Peyer's patch (tissue), 4 donors: ENCODE results near the gene MAP3K8. TPM values are rescaled to one million over a fixed set of nuclear protein-coding genes. Genes with fewer than 3 reads are reported as not detected.
A peak's percentile ranks its signal among the peaks of the same experiment; 100 is the strongest.
"Not testable (repeated sequence)": the region's sequence is repeated elsewhere in the genome, so short reads cannot be mapped to it uniquely, and the experiment has no call there.

ENCODE experiments used
- DNase-seq, 3 donors: peaks; one replicate each; pipeline ENCODE4 v3.0.0-alpha.2; 2017 to 2019
- H3K27ac ChIP-seq, 4 donors: fragments of 200-600 bp; sonication (generic); one replicate each; pipeline ENCODE4 v1.5.1; 2016 to 2019
- H3K27me3 ChIP-seq, 2 donors: fragments of 200-600 bp; sonication (generic); one replicate each; pipeline ENCODE4 v1.5.1; 2019
- H3K36me3 ChIP-seq, 3 donors: fragments of 200-600 bp; sonication (generic); one replicate each; pipeline ENCODE4 v1.5.1; 2016 to 2019
- H3K4me1 ChIP-seq, 4 donors: fragments of 200-600 bp; sonication (generic); one replicate each; pipeline ENCODE4 v1.5.1; 2016 to 2019
- H3K4me3 ChIP-seq, 4 donors: fragments of 200-600 bp; sonication (generic); 1 replicate in 3 of 4; 2 replicates in 1 of 4; pipeline ENCODE4 v1.5.1; 2016 to 2019; ENCODE audit warnings: mild to moderate bottlenecking in 1 of 4
- H3K9me3 ChIP-seq, 4 donors: fragments of 200-600 bp; sonication (generic); one replicate each; pipeline ENCODE4 v1.5.1; 2016 to 2019; ENCODE audit warnings: mild to moderate bottlenecking in 1 of 4
- CTCF ChIP-seq, 6 experiments: fragments of 450-650 bp in 4 of 6; fragments of 200-600 bp in 2 of 6; sonication (generic) in 1 of 6; IDR thresholded peaks; one replicate each; pipeline ENCODE4 v1.5.1; 2017 to 2019; ENCODE audit warnings: antibody characterized with exemption in 6 of 6, mild to moderate bottlenecking in 3 of 6, moderate library complexity in 1 of 6
- POLR2A ChIP-seq, 2 donors: fragments of 450-650 bp; IDR thresholded peaks; one replicate each; pipeline ENCODE4 v1.5.1; 2017; ENCODE audit warnings: antibody characterized with exemption in 2 of 2, mild to moderate bottlenecking in 2 of 2, moderate library complexity in 2 of 2
- total RNA-seq, 4 donors: library from RNA; depleted of rRNA; stranded (reverse); fragments of >200 nt; gene quantifications; one replicate each; pipeline ENCODE4 v1.1.0, GENCODE V29; 2016

Gene MAP3K8
- total RNA-seq, 4 donors from 2014 or later: 3.5 to 19.0 (median 11.5) TPM

- DNase-seq: peak; percentile 81 to 92 (median 83)
- H3K4me3 ChIP-seq: peak overlapping the region; percentile 82 to 95 (median 84)
- H3K4me1 ChIP-seq: peaks cover 0 to 28% (median 2%) of the 10 kb centered on the region in 4 donors
- no peaks in the 10 kb centered on the region for H3K27me3 ChIP-seq
- no peak for TF ChIP-seq CTCF (IDR thresholded peaks at IDR 0.05)
- peak; percentile 60 to 80 for TF ChIP-seq POLR2A (IDR thresholded peaks at IDR 0.05)
- peak overlapping the region; percentile 96 to 99 (median 98) for H3K27ac ChIP-seq
- peaks cover 0 to 7% (median 0%) of the 10 kb centered on the region in 3 donors for H3K36me3 ChIP-seq
- H3K9me3 ChIP-seq: no peaks in the 10 kb centered on the region
Measured at GRCh38 chr10:30434273-30435072, 489 bp downstream of the MAP3K8 start.

- peak in 2 of 3 donors; percentile 40 to 70 for DNase-seq
- peak overlapping the region; percentile 82 to 95 (median 84) for H3K4me3 ChIP-seq
- peaks cover 0 to 28% (median 2%) of the 10 kb centered on the region in 4 donors for H3K4me1 ChIP-seq
- no peaks in the 10 kb centered on the region for H3K9me3 ChIP-seq
- H3K27me3 ChIP-seq: no peaks in the 10 kb centered on the region
- peak overlapping the region; percentile 96 to 99 (median 98) for H3K27ac ChIP-seq
- TF ChIP-seq POLR2A (IDR thresholded peaks at IDR 0.05) (no peak), CTCF (IDR thresholded peaks at IDR 0.05) (no peak)
- H3K36me3 ChIP-seq: peaks cover 0 to 11% (median 0%) of the 10 kb centered on the region in 3 donors
Measured at GRCh38 chr10:30435073-30435422, 1.1 kb downstream of the MAP3K8 start.

- peak overlapping the region; percentile 96 to 99 (median 98) for H3K27ac ChIP-seq
- DNase-seq, H3K9me3 ChIP-seq, H3K27me3 ChIP-seq: not testable (repeated sequence)
- peaks cover 0 to 16% (median 0%) of the 10 kb centered on the region in 3 donors for H3K36me3 ChIP-seq
- H3K4me3 ChIP-seq: peak overlapping the region; percentile 82 to 95 (median 84)
- peaks cover 0 to 28% (median 2%) of the 10 kb centered on the region in 4 donors for H3K4me1 ChIP-seq
Measured at GRCh38 chr10:30435499-30436167, 1.6 kb downstream of the MAP3K8 start.

- DNase-seq: no peak
- Histone ChIP-seq H3K4me3 (peak overlapping the region; percentile 82 to 95 (median 84)), H3K36me3 (peaks cover 0 to 16% (median 0%) of the 10 kb centered on the region in 3 donors), H3K27me3 (no peaks in the 10 kb centered on the region), H3K27ac (peak overlapping the region; percentile 96 to 99 (median 98)), H3K4me1 (peaks cover 0 to 27% (median 2%) of the 10 kb centered on the region in 4 donors), H3K9me3 (no peaks in the 10 kb centered on the region)
- no peak for TF ChIP-seq CTCF (IDR thresholded peaks at IDR 0.05)
- TF ChIP-seq POLR2A (IDR thresholded peaks at IDR 0.05): no peak
Measured at GRCh38 chr10:30436191-30436611, 2.2 kb downstream of the MAP3K8 start.

DNA sequence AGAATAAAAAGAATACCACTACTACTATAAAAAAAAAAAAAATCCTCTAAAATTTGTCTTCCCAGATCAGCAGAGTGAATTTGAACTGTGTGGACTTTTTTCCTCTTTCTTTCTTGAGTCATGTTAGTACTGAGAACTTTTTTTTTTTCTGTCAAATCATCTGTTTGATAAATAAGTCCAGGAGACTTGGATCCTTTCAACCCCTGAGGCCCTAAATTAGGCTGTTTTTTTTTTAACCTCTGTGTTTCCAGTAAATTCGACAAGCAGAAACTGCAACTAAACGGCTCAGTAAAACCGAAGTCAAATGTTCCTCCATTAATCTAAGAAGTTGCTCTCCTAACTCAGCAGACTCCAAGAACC, 2.7 kb downstream of the MAP3K8 start:
- H3K27ac ChIP-seq: peak overlapping the region; percentile 59 to 99 (median 98)
- H3K27me3 ChIP-seq: no peaks in the 10 kb centered on the region
- H3K4me1 ChIP-seq: peaks cover 0 to 25% (median 2%) of the 10 kb centered on the region in 4 donors
- peaks cover 0 to 20% (median 0%) of the 10 kb centered on the region in 3 donors for H3K36me3 ChIP-seq
- peak overlapping the region; percentile 4 to 82 (median 16) for H3K4me3 ChIP-seq
- H3K9me3 ChIP-seq: no peaks in the 10 kb centered on the region
- TF ChIP-seq CTCF (IDR thresholded peaks at IDR 0.05) (no peak), POLR2A (IDR thresholded peaks at IDR 0.05) (no peak)
- no peak for DNase-seq
